Cerebellar cortex (tissue), 1 donor: ENCODE results near the gene THADA.

Source experiments
- DNase-seq: peaks from one replicate; pipeline ENCODE4 v3.0.0-alpha.2; 2015; ENCODE audit warnings: low spot score

THADA gene

DNA sequence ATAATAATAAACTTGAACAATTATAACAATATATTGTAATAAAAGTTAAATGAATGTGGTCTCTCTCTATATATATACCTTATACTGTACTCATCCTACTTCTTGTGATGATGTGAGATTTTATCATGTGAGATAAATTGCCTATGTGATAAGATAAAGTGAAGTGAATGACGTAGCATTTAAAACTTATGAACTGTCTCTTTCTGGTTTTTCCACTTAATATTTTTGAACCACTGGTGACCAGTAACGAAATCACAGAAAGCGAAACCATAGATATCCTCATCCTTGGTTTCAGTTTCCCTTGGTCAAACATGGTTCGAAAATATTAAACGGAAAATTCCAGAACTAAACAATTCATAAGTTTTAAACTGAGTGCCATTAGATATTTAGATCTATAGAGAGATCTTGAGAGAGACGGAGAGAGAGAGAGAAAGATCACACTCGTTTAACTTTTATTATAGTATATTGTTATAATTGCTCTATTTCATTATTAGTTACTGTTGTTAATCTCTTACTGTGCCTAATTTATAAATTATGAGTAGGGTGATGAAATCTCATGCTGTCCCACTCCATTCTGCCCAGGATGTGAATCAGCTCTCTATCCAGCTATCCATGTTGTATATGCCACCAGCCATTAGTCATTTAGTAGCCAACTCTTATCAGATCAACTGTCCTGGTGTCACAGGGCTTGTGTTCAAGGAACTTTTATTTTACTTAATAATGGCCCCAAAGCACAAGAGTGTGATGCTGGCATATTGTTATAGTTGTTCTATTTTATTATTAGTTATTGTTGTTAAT is 156.8 kb downstream of the THADA start:
- DNase-seq, result no peak

GRCh38 chr2:43438342-43438741 is 157.5 kb downstream of the THADA start:
- DNase-seq, result no peak

- DNase-seq, result no peak
These were observed 158.5 kb downstream of the THADA start for GRCh38 chr2:43437363-43437762.

GRCh38 chr2:43436431-43436830 is 159.4 kb downstream of the THADA start:
- DNase-seq, result no peak

DNA sequence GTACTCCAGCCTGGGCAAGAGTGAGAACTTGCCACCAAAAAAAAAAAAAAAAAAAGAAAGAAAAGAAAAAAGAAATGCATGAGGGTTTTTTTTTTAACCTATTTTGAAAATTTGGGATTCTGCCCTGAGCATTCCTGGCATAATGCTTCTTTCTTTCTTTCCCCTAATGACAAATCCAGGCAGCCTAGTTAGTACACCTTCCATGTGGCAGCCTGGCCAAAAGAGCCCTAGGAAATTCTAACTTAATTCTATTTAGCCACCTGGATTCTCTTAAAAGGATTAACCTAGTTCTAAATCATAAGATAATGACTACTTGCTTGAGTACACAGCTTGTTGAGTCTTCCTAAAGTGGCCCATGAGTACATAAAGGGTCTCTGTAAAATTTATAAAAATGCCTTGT is 160.1 kb downstream of the THADA start:
- no peak for DNase-seq

DNA sequence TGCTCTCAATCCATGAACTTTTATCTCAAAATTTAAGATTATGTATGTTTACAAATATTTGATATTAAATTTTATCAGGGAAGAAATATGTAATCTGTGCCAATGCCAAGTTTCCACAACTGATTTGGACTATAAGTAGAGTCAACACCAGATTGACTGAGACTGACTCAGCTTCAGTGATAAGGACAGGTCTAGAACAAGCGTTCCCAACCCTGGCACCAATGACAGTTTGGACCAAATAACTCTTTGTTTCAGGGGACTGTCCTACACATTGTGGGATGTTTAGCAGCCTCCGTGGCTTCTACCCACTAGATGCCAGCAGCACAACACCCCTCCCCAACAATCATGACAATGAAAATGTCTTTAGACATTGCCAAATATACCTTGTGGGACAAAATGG is 165.3 kb downstream of the THADA start:
- DNase-seq, result no peak

- DNase-seq, result no peak
These were observed 166.5 kb downstream of the THADA start for GRCh38 chr2:43429369-43429768.

DNA sequence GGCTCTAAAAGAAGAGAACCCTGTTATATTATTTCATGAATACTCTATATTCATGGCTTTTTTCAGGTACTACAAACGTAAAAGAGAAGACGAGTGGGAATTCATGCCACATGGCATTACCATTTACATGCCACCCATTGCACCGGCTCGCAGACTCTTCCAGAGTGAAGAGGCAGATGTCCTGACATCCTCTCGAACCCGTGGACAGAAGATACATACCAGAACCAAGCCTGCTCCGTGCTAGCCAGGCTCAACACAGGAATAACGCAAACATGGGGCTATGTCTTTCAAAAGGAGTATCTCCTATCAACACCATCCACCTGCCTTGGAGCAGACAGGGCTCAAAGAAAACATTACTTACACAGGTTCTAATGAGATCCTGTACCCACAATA is 168.8 kb downstream of the THADA start:
- DNase-seq, result no peak

GRCh38 chr2:43426305-43427031 is 169.4 kb downstream of the THADA start:
- no peak for DNase-seq

DNA sequence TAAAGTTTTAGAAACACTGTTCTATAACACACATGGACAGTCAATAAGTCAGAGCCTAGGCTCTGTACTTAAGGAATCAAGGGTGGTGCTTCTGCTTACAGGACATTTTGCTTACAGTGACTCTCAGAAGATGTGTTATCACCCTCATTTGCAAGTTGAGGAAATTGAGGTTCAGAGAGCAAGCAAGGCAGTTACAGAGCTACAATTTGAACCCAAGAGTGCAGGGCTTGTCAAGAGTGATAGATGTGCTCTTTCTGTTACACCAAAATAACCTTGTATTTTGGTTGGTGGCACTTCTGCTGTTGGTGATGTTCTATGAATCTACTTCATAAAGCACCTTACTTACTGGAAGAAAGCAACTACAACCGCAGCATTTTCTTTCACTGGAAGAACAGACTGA is 170.2 kb downstream of the THADA start:
- no peak for DNase-seq

GRCh38 chr2:43424262-43425207 is 171.3 kb downstream of the THADA start:
- no peak for DNase-seq

GRCh38 chr2:43423941-43424261 is 171.9 kb downstream of the THADA start:
- no peak for DNase-seq

GRCh38 chr2:43421194-43421593 is 174.6 kb downstream of the THADA start:
- DNase-seq, result no peak

GRCh38 chr2:43420389-43420801 is 175.4 kb downstream of the THADA start:
- no peak for DNase-seq

GRCh38 chr2:43419876-43420275 is 176.0 kb downstream of the THADA start:
- DNase-seq, result no peak

GRCh38 chr2:43419243-43419642 is 176.6 kb downstream of the THADA start:
- DNase-seq, result no peak

- DNase-seq, result no peak
These were observed 177.2 kb downstream of the THADA start for GRCh38 chr2:43418680-43419079.

DNA sequence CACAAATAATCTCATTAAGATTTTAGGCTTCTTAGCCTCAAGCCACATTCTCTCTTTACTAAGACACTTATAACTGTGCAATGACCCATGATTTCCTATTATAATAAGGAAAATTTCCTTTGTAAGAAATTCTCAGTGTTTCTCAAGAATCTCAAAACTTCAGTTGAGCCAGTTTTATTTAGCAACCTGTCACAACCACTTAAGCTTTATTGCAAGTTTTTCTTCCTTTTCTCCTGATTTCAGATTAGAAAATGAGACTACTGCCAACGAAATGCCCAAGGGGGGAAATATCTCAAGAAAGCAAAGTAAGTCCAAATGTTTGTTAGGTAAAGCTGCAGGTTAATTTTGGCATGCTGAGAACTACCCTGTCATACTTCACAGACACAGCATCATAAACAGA is 178.5 kb downstream of the THADA start:
- DNase-seq, result no peak

GRCh38 chr2:43415592-43415991 is 180.2 kb downstream of the THADA start:
- DNase-seq, result no peak

DNA sequence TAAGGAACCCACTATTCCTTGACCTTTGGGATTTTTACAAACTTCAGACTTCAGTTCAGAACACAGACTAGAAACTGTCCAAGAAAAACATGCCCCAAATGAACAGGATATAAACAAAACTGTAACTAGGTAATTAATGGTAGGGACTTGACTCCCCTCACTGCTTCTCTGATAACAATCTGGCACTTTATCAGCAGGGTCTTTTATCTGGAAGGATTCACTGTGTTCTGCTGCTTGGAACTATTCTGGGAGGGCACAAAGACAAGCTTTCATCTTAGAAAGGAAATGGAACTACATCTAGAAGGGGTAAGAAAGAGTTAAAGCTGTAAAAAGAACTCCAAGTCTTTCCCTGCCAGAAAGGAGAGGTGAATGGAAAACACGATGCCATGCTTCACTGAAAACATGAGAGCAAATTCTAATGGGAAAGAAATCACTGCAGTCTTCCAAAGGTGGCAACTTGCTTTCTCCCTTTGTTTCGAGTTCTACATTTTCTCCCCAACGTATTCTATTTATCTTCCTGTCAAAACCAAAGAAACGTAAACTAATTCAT is 181.2 kb downstream of the THADA start:
- DNase-seq, result no peak

DNA sequence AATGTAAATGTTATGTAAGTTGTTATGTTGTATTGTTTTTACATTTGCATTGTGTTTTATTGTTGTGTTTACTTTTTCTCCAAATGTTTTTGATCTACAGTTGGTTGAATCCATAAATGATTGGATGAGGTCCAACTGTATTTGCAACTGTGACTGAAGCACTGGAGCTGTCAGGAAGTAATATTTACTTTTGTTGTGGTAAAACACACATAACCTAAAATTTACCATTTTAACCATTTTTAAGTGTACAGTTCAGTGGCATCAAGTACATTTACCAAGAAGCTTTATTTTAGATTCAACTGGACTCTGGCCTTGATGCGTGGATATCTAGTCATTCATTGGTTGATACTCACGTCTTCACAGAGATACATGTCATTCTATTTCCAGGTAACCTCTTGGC is 181.8 kb downstream of the THADA start:
- no peak for DNase-seq

DNA sequence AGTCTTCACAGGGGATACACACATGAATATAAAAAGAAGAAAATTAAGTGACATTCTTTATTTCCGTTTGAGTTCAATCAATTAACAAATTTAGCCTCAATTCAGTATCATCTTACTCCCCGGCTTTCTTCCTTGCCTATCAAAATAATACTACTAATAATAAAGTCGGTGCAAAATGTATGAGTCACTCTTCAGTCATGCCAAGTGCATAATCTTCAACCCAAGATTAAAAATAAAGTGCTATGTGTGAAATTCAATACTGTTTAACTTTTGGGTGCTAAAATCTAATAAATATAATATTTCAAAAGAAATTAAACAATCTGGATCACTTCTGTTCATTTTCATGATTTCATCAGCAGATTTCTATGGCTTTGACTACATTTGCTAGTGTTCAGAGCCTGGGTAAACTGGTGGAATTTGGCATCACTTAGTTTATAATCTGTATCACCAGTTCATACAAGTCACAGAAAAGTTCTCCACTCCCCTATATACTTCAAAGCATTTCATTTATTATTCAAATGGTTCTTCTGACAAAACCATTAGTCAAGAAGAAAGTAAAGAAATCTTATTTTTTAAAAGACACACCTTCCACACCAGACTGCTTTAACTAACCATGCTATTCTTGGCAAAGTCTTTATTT is 183.6 kb downstream of the THADA start:
- DNase-seq, result no peak
